Measurements from ENCODE around the gene RALGAPA2. TPM values are rescaled to one million over a fixed set of nuclear protein-coding genes. Genes with fewer than 3 reads are reported as not detected.

The RALGAPA2 gene
- total RNA-seq, 2 experiments from 2014 or later, result 11.7 to 16.0 TPM

- no peak for ATAC-seq
- Mint-ChIP-seq H3K9me3 (ENCODE audit: low read depth) (no peaks in the 10 kb centered on the region), H3K4me1 (no peaks in the 10 kb centered on the region), H3K4me3 (no peak overlapping the region), H3K27ac (no peak overlapping the region), H3K36me3 (peaks cover 6% of the 10 kb centered on the region), H3K27me3 (no peaks in the 10 kb centered on the region)
- CTCF ChIA-PET, result interaction anchor here (0.5 kb wide), 1 partner anchor 90 kb away, joined by 3 read pairs; no protein-coding TSS in a partner anchor
- no peak for DNase-seq
These were observed 87.5 kb downstream of the RALGAPA2 start for GRCh38 chr20:20624914-20625313.

DNA sequence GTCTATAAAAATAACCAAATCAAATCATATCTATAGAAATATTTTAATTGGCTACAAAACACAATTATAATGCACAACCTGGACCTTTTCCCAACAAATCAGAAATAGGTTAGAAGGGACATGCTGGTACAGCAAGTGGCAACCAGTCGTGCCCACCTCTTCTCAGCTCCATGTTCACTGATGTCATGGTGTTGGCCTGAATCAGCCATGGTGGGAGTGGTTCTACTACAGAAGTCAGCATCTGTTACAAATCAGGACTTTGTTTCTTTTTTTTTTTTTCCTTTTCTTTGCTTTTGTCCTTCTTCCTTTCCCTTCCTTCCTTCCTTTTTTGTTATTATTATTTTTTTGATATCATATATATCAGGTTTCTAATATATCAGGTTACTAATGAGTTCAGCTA, 91.2 kb downstream of the RALGAPA2 start:
- no peaks in the 10 kb centered on the region for H3K9me3 Mint-ChIP-seq (ENCODE audit: low read depth)
- no peak overlapping the region for H3K4me3 Mint-ChIP-seq
- DNase-seq (no peak), ATAC-seq (no peak)
- no peak overlapping the region for H3K27ac Mint-ChIP-seq
- H3K27me3 Mint-ChIP-seq, result no peaks in the 10 kb centered on the region
- CTCF ChIA-PET, result no interaction called here
- H3K4me1 Mint-ChIP-seq, result no peaks in the 10 kb centered on the region
- H3K36me3 Mint-ChIP-seq, result peaks cover 2% of the 10 kb centered on the region

DNA sequence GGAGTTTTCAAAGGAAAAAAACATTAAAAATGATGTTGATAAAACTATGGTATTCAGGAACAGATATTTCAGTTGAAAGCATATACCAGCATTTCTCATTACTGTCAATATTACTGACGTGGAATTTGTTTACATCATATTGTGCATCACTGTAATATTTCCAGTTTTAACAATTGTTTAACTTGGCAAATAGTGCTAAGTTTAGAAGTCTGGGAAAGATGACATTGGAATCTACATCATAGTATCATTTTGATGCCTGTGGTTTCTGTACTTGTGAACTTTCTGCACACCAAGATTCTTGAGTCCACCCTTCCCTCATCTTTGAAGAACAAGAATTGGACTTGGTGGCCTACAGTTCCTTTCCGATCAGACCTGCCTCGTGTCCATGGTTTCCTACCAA, 98.1 kb downstream of the RALGAPA2 start:
- Mint-ChIP-seq H3K27me3 (no peaks in the 10 kb centered on the region), H3K4me3 (no peak overlapping the region), H3K4me1 (no peaks in the 10 kb centered on the region), H3K9me3 (ENCODE audit: low read depth) (no peaks in the 10 kb centered on the region), H3K27ac (no peak overlapping the region), H3K36me3 (peaks cover 2% of the 10 kb centered on the region)
- CTCF ChIA-PET, result no interaction called here
- DNase-seq (no peak), ATAC-seq (no peak)

DNA sequence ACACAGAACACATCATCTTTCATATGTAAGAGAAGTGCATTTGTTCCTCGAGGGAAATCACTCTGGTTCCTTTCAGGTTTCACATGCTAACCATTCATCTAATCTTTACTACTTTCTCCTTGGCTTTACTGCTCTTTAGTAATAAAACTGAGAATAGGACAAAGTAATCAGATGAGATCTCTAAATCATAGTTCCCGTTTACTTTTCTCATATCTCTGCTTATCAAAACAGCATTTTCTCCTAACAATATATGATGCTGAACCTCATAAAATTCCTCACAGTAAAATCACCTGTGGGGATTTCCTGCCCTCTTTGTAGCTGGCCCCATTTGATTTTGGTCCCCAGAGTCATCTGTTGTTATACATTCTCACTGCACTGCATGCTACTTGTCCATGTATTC, 100.2 kb downstream of the RALGAPA2 start:
- CTCF ChIA-PET, result no interaction called here
- H3K9me3 Mint-ChIP-seq (ENCODE audit: low read depth), result no peaks in the 10 kb centered on the region
- H3K4me3 Mint-ChIP-seq, result no peak overlapping the region
- no peaks in the 10 kb centered on the region for H3K27me3 Mint-ChIP-seq
- H3K36me3 Mint-ChIP-seq, result peaks cover 2% of the 10 kb centered on the region
- no peaks in the 10 kb centered on the region for H3K4me1 Mint-ChIP-seq
- no peak for ATAC-seq
- no peak for DNase-seq
- H3K27ac Mint-ChIP-seq, result no peak overlapping the region

- Mint-ChIP-seq H3K36me3 (peaks cover 2% of the 10 kb centered on the region), H3K9me3 (ENCODE audit: low read depth) (no peaks in the 10 kb centered on the region), H3K4me1 (peaks cover 2% of the 10 kb centered on the region), H3K27ac (no peak overlapping the region), H3K27me3 (no peaks in the 10 kb centered on the region), H3K4me3 (no peak overlapping the region)
- CTCF ChIA-PET, result no interaction called here
- no peak for ATAC-seq
- DNase-seq, result no peak
These were observed 101.3 kb downstream of the RALGAPA2 start for GRCh38 chr20:20611167-20611566.

DNA sequence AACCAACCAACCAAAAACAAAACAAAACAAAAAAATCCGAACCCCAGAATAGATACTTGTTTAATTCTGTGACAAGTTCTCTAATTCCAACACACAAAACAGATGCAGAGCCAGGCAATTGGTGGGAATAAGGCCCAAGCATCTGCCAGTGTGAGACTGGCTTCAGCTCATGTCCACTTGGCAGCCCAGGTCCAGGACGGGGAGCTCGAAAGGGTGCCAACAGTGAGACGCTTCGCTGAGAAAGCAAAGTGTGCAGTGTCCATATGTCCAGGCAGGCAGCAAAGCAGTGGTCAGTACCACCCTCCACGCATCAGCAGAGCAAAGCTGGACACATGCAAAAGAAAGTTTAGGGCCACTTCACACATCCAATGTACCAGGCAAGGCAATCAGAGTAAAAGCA, 102.9 kb downstream of the RALGAPA2 start:
- CTCF ChIA-PET, result no interaction called here
- DNase-seq, result no peak
- Mint-ChIP-seq H3K36me3 (peaks cover 5% of the 10 kb centered on the region), H3K27ac (no peak overlapping the region), H3K9me3 (ENCODE audit: low read depth) (no peaks in the 10 kb centered on the region), H3K27me3 (no peaks in the 10 kb centered on the region), H3K4me3 (no peak overlapping the region), H3K4me1 (peaks cover 2% of the 10 kb centered on the region)
- ATAC-seq, result no peak

- CTCF ChIA-PET, result interaction anchor here (2.5 kb wide), 1 partner anchor 14 kb away, joined by 9 read pairs; no protein-coding TSS in a partner anchor
These were observed 103.8 kb downstream of the RALGAPA2 start for GRCh38 chr20:20608641-20609040.

GRCh38 chr20:20608041-20608440, 104.4 kb downstream of the RALGAPA2 start:
- DNase-seq (no peak), ATAC-seq (no peak)
- Mint-ChIP-seq H3K27me3 (no peaks in the 10 kb centered on the region), H3K27ac (no peak overlapping the region), H3K4me1 (peaks cover 13% of the 10 kb centered on the region), H3K9me3 (ENCODE audit: low read depth) (no peaks in the 10 kb centered on the region), H3K4me3 (no peak overlapping the region), H3K36me3 (peaks cover 5% of the 10 kb centered on the region)
- CTCF ChIA-PET, result interaction anchor here (2.5 kb wide), 1 partner anchor 14 kb away, joined by 9 read pairs; no protein-coding TSS in a partner anchor

More at GRCh38 chr20:20608641-20609040, 103.8 kb downstream of the RALGAPA2 start:
- H3K4me1 Mint-ChIP-seq, result peaks cover 8% of the 10 kb centered on the region
- DNase-seq (no peak), ATAC-seq (no peak)
- no peaks in the 10 kb centered on the region for H3K27me3 Mint-ChIP-seq
- peaks cover 5% of the 10 kb centered on the region for H3K36me3 Mint-ChIP-seq
- H3K9me3 Mint-ChIP-seq (ENCODE audit: low read depth), result no peaks in the 10 kb centered on the region
- no peak overlapping the region for H3K27ac Mint-ChIP-seq
- H3K4me3 Mint-ChIP-seq, result no peak overlapping the region

GRCh38 chr20:20606881-20607280, 105.6 kb downstream of the RALGAPA2 start:
- ATAC-seq, result no peak
- H3K9me3 Mint-ChIP-seq (ENCODE audit: low read depth), result no peaks in the 10 kb centered on the region
- H3K4me3 Mint-ChIP-seq, result no peak overlapping the region
- CTCF ChIA-PET, result interaction anchor here (2.5 kb wide), 1 partner anchor 13 kb away, joined by 9 read pairs; no protein-coding TSS in a partner anchor
- peaks cover 20% of the 10 kb centered on the region for H3K4me1 Mint-ChIP-seq
- H3K27ac Mint-ChIP-seq, result no peak overlapping the region
- no peak for DNase-seq
- H3K27me3 Mint-ChIP-seq, result no peaks in the 10 kb centered on the region
- peaks cover 6% of the 10 kb centered on the region for H3K36me3 Mint-ChIP-seq

- Mint-ChIP-seq H3K27ac (no peak overlapping the region), H3K27me3 (no peaks in the 10 kb centered on the region)
These were observed 106.4 kb downstream of the RALGAPA2 start for GRCh38 chr20:20606050-20606449.

DNA sequence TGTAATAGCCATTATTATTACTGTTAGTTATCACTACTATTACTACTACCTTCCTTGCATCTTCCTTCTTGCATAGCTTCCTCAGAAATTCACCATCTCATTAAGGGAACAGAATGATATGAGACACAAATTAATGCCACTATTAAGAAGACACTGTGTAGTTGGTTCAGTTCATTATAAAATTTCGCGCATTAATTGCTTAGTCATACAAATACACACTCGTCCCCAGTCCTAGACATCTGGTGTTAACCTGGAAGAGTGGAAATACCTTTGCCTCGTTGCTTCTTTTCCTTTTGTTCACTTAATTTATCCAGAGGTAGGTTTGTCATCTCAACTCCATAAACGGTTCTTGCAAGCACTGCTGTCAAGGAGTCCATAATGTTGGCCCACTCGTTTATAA, 107.5 kb downstream of the RALGAPA2 start:
- ATAC-seq (no peak), DNase-seq (no peak)
- H3K36me3 Mint-ChIP-seq, result peaks cover 6% of the 10 kb centered on the region
- H3K9me3 Mint-ChIP-seq (ENCODE audit: low read depth), result no peaks in the 10 kb centered on the region
- no peak overlapping the region for H3K4me3 Mint-ChIP-seq
- no peak overlapping the region for H3K27ac Mint-ChIP-seq
- no peaks in the 10 kb centered on the region for H3K27me3 Mint-ChIP-seq
- CTCF ChIA-PET, result interaction anchor here (0.8 to 2.8 kb wide), 2 partner anchors 11 to 15 kb away, joined by 3 to 18 read pairs; no protein-coding TSS in a partner anchor
- peaks cover 20% of the 10 kb centered on the region for H3K4me1 Mint-ChIP-seq

More at GRCh38 chr20:20606050-20606449, 106.4 kb downstream of the RALGAPA2 start:
- ATAC-seq (no peak), DNase-seq (no peak)
- no peak overlapping the region for H3K4me3 Mint-ChIP-seq
- peaks cover 20% of the 10 kb centered on the region for H3K4me1 Mint-ChIP-seq
- H3K36me3 Mint-ChIP-seq, result peaks cover 6% of the 10 kb centered on the region
- CTCF ChIA-PET, result no interaction called here
- H3K9me3 Mint-ChIP-seq (ENCODE audit: low read depth), result no peaks in the 10 kb centered on the region

GRCh38 chr20:20604357-20604756, 108.1 kb downstream of the RALGAPA2 start:
- Mint-ChIP-seq H3K4me3 (no peak overlapping the region), H3K4me1 (peaks cover 20% of the 10 kb centered on the region), H3K27ac (no peak overlapping the region), H3K36me3 (peaks cover 6% of the 10 kb centered on the region), H3K27me3 (no peaks in the 10 kb centered on the region), H3K9me3 (ENCODE audit: low read depth) (no peaks in the 10 kb centered on the region)
- ATAC-seq (no peak), DNase-seq (no peak)
- CTCF ChIA-PET, result interaction anchor here (0.8 to 2.8 kb wide), 2 partner anchors 10 to 14 kb away, joined by 3 to 18 read pairs; no protein-coding TSS in a partner anchor

DNA sequence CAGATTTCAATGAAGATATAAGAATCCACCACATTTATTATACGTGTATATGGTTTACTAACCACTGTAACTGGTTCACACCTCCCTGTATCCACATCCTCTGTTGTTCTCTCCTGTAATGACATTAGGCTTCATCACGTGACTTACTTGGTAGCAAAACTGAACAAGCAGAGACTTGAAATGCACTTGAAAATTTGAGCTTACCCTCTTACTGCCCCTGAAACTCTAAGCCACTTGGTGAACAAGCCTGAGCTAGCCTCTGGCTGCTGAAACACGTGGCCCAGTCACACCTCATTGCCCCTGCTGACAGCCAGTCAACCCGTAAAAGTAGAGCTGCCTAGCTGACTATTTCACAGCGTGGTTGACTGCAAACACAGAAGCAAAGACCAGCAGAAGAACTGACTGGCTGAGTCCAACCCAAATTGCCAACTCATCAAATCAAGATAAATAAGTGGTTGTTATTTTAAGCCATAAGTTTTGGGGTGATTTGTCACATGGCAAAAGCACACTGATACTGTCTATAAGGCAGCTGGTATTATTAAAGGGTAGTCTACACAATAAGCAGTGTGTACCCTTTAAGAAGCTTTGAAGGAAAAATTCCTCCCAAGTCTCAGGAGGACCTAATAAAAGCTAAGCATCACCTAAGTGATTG, 109.0 kb downstream of the RALGAPA2 start:
- CTCF ChIA-PET, result interaction anchor here (2.8 kb wide), 1 partner anchor 9 kb away, joined by 18 read pairs; no protein-coding TSS in a partner anchor
- Mint-ChIP-seq H3K27ac (peak overlapping the region; percentile 62), H3K36me3 (peaks cover 6% of the 10 kb centered on the region), H3K27me3 (no peaks in the 10 kb centered on the region), H3K4me3 (no peak overlapping the region), H3K9me3 (ENCODE audit: low read depth) (no peaks in the 10 kb centered on the region), H3K4me1 (peaks cover 20% of the 10 kb centered on the region)
- ATAC-seq (peak; percentile 91), DNase-seq (peak; percentile 67)

DNA sequence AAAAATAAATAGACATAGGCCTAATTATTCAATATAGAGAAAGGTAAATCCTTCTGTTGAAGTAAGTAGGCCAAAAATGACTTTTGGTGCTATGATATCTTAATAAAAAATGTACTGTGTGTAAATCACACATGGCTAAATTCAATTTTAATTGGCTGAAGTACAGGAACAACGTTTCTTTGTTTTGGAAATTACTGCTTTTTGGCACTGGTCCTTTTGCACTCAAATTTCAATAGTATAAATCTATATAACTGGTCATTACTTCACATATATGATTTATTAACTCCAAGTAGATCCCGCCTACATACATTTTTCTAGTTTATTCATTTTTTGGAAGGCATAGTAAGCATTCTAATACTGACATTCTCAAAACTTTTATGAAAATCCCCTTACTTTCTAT, 114.5 kb downstream of the RALGAPA2 start:
- no peaks in the 10 kb centered on the region for H3K27me3 Mint-ChIP-seq
- no peak overlapping the region for H3K4me3 Mint-ChIP-seq
- peaks cover 6% of the 10 kb centered on the region for H3K4me1 Mint-ChIP-seq
- no peaks in the 10 kb centered on the region for H3K9me3 Mint-ChIP-seq (ENCODE audit: low read depth)
- no peak overlapping the region for H3K27ac Mint-ChIP-seq
- H3K36me3 Mint-ChIP-seq, result peaks cover 1% of the 10 kb centered on the region
- CTCF ChIA-PET, result no interaction called here
- ATAC-seq, result no peak
- no peak for DNase-seq
